Suprapubic skin (tissue), 4 donors: Measurements from ENCODE around the gene FOXRED2. TPM values are rescaled to one million over a fixed set of nuclear protein-coding genes. Genes with fewer than 3 reads are reported as not detected.

Source experiments
- DNase-seq, 2 donors: peaks; one replicate each; pipeline ENCODE4 v3.0.0-alpha.2; 2019; ENCODE audit warnings: low spot score in 2 of 2
- H3K27ac ChIP-seq: fragments of 200-600 bp; sonication (generic); one replicate; pipeline ENCODE4 v1.5.1; 2019
- H3K27me3 ChIP-seq: fragments of 200-600 bp; sonication (generic); one replicate; pipeline ENCODE4 v1.5.1; 2019
- H3K36me3 ChIP-seq: fragments of 200-600 bp; sonication (generic); one replicate; pipeline ENCODE4 v1.5.1; 2019
- H3K4me1 ChIP-seq: fragments of 200-600 bp; sonication (generic); one replicate; pipeline ENCODE4 v1.5.1; 2019
- H3K4me3 ChIP-seq: fragments of 200-600 bp; sonication (generic); one replicate; pipeline ENCODE4 v1.5.1; 2019; ENCODE audit warnings: mild to moderate bottlenecking
- H3K9me3 ChIP-seq: fragments of 200-600 bp; sonication (generic); one replicate; pipeline ENCODE4 v1.5.1; 2019
- EP300 ChIP-seq: sonication (generic); formaldehyde crosslinking; IDR thresholded peaks from one replicate; pipeline ENCODE4 v1.6.1; 2017; ENCODE audit warnings: antibody characterized with exemption
- POLR2A ChIP-seq, 2 donors: fragments of 450-650 bp; IDR thresholded peaks; one replicate each; pipeline ENCODE4 v1.6.1; 2017; ENCODE audit warnings: antibody characterized with exemption in 2 of 2, mild to moderate bottlenecking in 2 of 2, moderate library complexity in 2 of 2
- POLR2AphosphoS5 ChIP-seq, 3 donors: sonication (generic); formaldehyde crosslinking; IDR thresholded peaks; one replicate each; pipeline ENCODE4 v1.6.1; 2017; ENCODE audit warnings: antibody characterized with exemption in 3 of 3
- WGBS: methylation state at CpG from one replicate; pipeline ENCODE4 v1.1.5; 2018; 5-methylcytosine and 5-hydroxymethylcytosine counted together
- total RNA-seq, 4 donors: library from RNA; depleted of rRNA; stranded (reverse); fragments of >200 nt; gene quantifications; one replicate each; pipeline ENCODE4 v1.1.0, GENCODE V29; 2016
- TF ChIP-seq, protein P1 (sequence below), 2 donors: fragments of 200-600 bp in 1 of 2; fragments of 450-650 bp in 1 of 2; sonication (generic) in 1 of 2; IDR thresholded peaks; one replicate each; pipeline ENCODE4 v1.5.1; 2016 to 2019; ENCODE audit warnings: antibody characterized with exemption in 2 of 2, mild to moderate bottlenecking in 1 of 2, moderate library complexity in 1 of 2

The FOXRED2 gene
- total RNA-seq, 4 donors from 2014 or later = 11.4 to 20.9 (median 14.0) TPM

DNA sequence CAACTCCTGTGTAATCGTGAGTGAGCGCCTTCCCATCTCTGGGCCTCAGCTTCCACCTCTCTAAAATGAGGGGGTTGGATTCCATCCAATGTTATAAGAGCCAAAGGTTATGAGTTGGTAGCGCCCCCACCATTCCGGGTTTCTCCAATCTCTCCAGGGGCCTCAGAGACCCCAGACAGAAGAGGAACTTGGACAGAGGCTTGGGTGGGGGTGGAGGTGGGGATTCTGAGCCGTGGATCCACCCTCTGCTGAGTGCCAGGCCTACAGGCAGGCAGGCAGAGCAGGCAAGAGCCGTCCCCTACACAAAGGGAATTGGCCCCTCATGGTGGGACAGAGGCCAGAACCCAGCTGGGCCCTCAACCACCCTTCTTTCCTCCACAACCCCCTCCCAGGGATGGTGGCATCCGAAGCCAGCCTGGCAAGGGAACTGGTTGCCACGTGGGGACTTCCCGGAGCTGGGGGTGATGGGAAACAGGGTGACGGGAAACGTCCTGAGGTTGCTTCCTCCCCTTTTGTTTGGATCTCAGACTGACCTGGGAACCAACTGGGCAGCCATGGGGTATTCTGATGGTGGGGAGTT is 57.2 kb downstream of the FOXRED2 start:
- TF ChIP-seq POLR2AphosphoS5 (IDR thresholded peaks at IDR 0.05) (no peak), EP300 (no peak), POLR2A (IDR thresholded peaks at IDR 0.05) (no peak)
- TF ChIP-seq, protein P1, sequence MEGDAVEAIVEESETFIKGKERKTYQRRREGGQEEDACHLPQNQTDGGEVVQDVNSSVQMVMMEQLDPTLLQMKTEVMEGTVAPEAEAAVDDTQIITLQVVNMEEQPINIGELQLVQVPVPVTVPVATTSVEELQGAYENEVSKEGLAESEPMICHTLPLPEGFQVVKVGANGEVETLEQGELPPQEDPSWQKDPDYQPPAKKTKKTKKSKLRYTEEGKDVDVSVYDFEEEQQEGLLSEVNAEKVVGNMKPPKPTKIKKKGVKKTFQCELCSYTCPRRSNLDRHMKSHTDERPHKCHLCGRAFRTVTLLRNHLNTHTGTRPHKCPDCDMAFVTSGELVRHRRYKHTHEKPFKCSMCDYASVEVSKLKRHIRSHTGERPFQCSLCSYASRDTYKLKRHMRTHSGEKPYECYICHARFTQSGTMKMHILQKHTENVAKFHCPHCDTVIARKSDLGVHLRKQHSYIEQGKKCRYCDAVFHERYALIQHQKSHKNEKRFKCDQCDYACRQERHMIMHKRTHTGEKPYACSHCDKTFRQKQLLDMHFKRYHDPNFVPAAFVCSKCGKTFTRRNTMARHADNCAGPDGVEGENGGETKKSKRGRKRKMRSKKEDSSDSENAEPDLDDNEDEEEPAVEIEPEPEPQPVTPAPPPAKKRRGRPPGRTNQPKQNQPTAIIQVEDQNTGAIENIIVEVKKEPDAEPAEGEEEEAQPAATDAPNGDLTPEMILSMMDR (IDR thresholded peaks at IDR 0.05) = no peak
- Histone ChIP-seq H3K27me3 (no peaks in the 10 kb centered on the region), H3K27ac (peak overlapping the region; percentile 43), H3K4me3 (no peak overlapping the region), H3K4me1 (peaks cover 54% of the 10 kb centered on the region), H3K36me3 (no peaks in the 10 kb centered on the region), H3K9me3 (no peaks in the 10 kb centered on the region)
- no peak for DNase-seq
- 74% methylated on average over 7 of the region's 11 CpGs for WGBS

DNA sequence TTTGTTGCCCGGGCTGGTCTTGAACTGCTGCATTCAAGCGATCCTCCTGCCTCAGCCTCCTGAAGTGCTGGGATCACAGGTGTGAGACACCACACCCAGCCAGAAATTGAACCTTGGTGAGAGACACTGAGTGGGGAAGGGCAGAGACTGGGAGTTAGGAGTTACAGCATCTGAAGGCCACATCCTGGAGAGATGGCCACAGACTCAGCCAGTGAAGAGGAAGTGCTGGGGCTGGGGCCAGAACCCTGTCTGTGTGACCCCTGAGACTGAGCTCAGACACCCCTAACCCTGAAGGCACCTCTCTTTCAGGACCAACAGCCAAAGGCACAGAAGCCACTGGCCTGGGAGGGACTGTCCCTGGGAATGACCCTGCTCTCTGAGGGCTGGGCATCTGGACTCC is 59.2 kb downstream of the FOXRED2 start:
- Histone ChIP-seq H3K27me3 (no peaks in the 10 kb centered on the region), H3K27ac (no peak overlapping the region), H3K36me3 (no peaks in the 10 kb centered on the region), H3K4me3 (no peak overlapping the region), H3K9me3 (no peaks in the 10 kb centered on the region), H3K4me1 (peaks cover 55% of the 10 kb centered on the region)
- no peak for TF ChIP-seq POLR2A (IDR thresholded peaks at IDR 0.05)
- TF ChIP-seq, protein P1 (IDR thresholded peaks at IDR 0.05) = no peak
- no peak for TF ChIP-seq EP300
- no peak for TF ChIP-seq POLR2AphosphoS5 (IDR thresholded peaks at IDR 0.05)
- DNase-seq = no peak
- 80% methylated on average over 1 of the region's 2 CpGs for WGBS

DNA sequence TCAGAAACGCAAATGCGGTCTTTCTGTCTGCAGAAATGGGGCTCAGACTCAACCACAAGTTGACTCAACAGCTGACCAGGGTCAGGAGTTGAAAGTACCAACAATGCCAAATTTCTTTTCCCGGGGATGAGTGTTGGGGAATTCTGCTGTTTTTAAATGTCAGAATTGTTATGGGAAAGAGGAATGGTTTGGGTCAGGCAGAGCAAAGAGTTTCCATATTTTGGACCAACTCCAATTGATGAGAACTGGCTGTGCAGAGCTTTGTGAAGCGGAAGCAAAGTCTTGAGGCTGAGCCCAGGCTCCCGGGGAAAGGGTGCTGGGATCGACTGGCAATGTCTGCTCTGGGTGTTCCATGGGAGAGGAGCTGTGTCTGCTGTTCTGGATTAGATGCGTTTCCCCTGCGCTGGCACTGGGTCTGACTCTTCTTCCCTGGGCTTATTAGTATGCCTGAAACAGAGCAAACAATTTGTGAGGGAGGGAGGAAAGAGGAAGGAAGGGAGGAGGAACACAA is 61.6 kb downstream of the FOXRED2 start:
- no peak for TF ChIP-seq POLR2AphosphoS5 (IDR thresholded peaks at IDR 0.05)
- no peak for TF ChIP-seq POLR2A (IDR thresholded peaks at IDR 0.05)
- TF ChIP-seq, protein P1 (IDR thresholded peaks at IDR 0.05) = no peak
- TF ChIP-seq EP300 = no peak
- Histone ChIP-seq H3K9me3 (no peaks in the 10 kb centered on the region), H3K36me3 (no peaks in the 10 kb centered on the region), H3K4me1 (peaks cover 39% of the 10 kb centered on the region), H3K4me3 (no peak overlapping the region), H3K27me3 (no peaks in the 10 kb centered on the region), H3K27ac (no peak overlapping the region)
- no peak for DNase-seq
- 50% methylated on average over 8 of the region's 8 CpGs for WGBS

DNA sequence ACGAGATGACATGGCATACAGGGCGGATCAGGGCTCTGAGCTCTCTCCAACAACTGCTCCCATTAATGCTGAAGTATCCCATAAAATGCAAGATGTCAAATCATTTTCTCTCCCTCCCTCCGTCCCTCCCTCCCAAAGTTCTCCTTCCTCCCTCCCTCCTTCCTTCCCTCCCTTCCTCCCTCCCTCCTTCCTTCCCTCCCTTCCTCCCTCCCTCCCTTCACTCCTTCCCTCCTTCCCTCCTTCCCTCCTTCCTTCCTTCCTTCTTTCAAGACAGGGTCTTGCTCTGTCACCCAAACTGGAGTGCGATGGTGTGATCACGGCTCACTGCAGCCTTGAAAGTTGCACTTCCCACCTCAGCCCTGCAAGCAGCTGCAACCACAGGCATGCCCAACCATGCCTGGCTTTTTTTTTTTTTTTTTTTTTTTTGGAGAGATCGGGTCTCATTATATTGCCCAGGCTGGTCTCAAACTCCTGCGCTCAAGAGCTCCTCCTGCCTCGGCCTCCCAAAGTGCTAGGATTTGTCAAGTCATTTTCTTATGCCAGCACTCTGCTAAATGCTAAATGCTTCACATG is 63.6 kb downstream of the FOXRED2 start:
- Histone ChIP-seq H3K4me1 (peaks cover 34% of the 10 kb centered on the region), H3K9me3 (no peaks in the 10 kb centered on the region), H3K4me3 (no peak overlapping the region), H3K27ac (no peak overlapping the region), H3K27me3 (no peaks in the 10 kb centered on the region), H3K36me3 (no peaks in the 10 kb centered on the region)
- DNase-seq = no peak
- TF ChIP-seq POLR2AphosphoS5 (IDR thresholded peaks at IDR 0.05) = no peak
- TF ChIP-seq EP300 = no peak
- no peak for TF ChIP-seq POLR2A (IDR thresholded peaks at IDR 0.05)
- TF ChIP-seq, protein P1 (IDR thresholded peaks at IDR 0.05) = no peak
- WGBS = 59% methylated on average over 8 of the region's 8 CpGs

DNA sequence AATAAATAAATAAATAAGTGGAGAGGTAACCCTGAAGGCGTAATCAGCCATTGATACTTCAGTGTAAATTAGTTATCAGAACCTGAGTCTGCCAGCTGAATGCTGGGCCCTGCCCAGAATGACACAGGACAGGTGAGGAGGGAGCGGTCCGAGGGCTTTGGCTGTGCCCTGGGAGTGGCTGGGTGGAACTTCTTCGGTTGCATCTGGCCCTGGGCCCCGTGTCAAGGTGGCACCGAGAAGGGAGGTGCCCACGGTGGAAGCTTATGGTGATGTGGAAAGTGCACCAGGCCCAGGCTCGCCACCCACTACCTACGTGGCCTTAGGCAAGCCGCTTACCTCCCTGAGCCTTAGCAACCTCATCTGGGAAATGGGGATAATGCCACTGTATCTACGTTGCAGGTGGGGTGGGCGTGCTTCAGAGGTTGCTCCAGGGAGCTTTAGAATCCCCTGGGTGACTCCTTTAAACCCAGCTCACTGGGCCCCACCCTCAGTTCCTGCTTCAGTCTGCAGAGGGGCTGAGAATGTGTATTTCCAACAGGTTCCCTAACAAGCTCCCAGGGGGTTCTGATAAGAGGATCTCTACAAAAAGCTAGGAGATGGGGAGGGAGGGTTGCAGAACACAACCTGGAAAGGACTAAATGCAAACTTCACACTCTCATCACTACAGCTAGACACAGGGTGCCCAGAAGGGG is 64.2 kb downstream of the FOXRED2 start:
- TF ChIP-seq EP300 (no peak), POLR2AphosphoS5 (IDR thresholded peaks at IDR 0.05) (no peak), POLR2A (IDR thresholded peaks at IDR 0.05) (no peak)
- TF ChIP-seq, protein P1 (IDR thresholded peaks at IDR 0.05) = no peak
- Histone ChIP-seq H3K4me3 (no peak overlapping the region), H3K27me3 (no peaks in the 10 kb centered on the region), H3K4me1 (peaks cover 34% of the 10 kb centered on the region), H3K9me3 (no peaks in the 10 kb centered on the region), H3K36me3 (no peaks in the 10 kb centered on the region), H3K27ac (no peak overlapping the region)
- 64% methylated on average over 12 of the region's 12 CpGs for WGBS
- DNase-seq = no peak
